Hematopoietic multipotent progenitor cell (in vitro differentiated cells): ENCODE measurements around the gene TBC1D1. TPM values are rescaled to one million over a fixed set of nuclear protein-coding genes. Genes with fewer than 3 reads are reported as not detected.

Experiments used
- DNase-seq, 3 donors: peaks; one replicate each; pipeline ENCODE4 v3.0.0-alpha.2; 2011 to 2015; ENCODE audit warnings: low read depth in 2 of 3, low spot score in 2 of 3
- total RNA-seq: library from RNA; depleted of rRNA; stranded (reverse); fragments of >200 nt; gene quantifications from one replicate; pipeline ENCODE4 v1.2.3, GENCODE V29; 2012

Gene TBC1D1
- total RNA-seq, 1 donor: 75.4 TPM

DNA sequence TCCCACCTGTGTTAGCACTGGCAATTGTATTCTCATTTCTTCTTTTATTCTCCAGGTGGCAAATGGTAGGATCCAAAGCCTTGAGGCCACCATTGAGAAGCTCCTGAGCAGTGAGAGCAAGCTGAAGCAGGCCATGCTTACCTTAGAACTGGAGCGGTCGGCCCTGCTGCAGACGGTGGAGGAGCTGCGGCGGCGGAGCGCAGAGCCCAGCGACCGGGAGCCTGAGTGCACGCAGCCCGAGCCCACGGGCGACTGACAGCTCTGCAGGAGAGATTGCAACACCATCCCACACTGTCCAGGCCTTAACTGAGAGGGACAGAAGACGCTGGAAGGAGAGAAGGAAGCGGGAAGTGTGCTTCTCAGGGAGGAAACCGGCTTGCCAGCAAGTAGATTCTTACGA is 246.2 kb downstream of the TBC1D1 start:
- no peak for DNase-seq

DNA sequence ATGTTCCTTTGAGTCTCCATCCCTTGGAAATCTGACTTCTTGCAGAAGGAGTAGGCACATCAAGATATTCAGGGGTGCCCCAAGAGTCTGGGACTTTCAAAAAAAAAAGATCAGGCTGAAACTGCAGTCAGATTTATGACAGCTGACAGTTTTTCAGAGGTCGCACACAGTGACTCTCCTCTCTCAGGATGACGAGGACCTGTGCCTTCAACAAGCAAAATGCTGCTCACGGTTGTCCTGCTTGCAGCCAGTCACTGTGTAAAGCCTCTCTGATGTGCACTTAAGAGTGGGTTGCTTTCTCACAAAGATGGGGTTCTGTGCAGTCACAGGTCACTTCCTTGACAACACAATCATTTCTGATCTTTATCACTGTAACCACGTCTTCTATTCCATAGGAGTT is 247.5 kb downstream of the TBC1D1 start:
- no peak for DNase-seq

DNA sequence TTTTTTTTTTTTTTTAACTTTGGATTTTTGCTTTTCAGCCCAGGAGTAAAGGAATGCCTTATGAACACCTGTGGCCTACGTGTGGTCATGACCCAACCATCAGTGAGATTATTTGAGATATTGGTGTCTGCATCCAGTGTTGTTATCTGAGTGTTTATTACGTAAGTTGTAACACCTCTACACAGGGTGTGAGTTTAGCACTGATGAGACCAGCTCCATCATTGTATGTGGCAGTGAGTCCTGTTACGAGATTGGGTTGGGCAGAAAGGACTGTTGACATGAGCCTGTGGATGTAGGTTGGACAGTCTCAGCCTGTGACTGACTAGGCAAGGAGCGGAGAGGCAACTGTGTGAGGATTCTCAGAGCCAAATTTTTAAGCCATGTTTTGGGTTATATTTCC is 248.3 kb downstream of the TBC1D1 start:
- DNase-seq: no peak

DNA sequence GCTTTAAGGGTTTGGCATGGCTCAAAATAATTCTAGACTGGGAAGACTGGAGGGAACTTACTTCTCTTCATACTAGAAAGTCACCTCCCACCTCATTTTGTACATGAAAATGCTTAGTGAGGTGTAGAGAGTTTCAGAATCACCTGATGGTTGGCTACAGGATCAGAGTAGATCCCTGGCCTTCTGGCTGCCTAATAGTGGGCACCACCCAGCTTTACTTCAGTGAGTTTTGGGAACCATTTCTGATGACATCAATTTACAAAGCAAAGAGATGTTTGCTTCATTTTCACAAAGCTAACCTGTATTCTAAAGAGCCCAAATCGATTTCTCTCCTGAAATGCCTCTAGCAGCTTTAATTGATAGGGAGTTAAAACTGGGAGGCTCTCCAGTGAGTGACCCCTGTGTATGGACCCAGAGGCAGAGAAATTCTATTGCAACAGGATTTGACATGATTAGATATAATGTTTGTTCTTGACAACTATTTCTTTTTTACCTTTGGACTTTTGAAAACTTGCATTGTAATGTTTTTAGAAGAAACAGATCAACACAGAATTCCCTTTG is 249.8 kb downstream of the TBC1D1 start:
- no peak for DNase-seq

DNA sequence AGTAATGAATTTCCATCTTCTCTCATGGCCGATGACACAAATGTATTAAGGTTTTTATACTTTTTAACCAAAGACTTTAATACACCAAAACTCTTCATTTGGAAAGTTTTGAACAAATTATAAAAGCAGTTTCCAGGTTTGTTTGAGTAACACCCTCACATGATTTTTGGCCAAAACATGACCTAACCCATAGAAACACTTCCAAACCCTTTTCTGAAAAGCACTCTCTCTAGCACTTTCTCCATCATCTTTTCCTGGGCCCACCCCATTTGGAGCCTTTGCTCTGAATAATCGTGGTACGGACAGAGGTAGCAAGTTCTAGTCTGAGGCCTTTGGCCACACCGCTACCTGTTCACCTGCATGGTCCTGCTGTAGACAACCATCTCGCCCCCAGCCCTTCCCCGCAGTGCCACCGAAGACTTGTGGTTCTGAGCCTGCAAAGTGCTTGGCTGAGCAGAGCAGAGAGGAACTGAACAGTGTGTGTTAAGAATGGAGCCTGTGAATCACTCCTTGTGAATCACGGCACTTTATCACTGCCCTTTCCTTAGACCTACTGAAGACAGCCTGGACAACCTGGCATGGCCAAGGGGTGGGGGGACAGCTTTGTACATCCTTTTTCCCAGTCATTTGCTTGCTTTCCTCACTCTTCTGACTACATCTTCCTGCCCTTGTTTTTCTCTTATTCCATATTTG is 251.1 kb downstream of the TBC1D1 start:
- DNase-seq: no peak

DNA sequence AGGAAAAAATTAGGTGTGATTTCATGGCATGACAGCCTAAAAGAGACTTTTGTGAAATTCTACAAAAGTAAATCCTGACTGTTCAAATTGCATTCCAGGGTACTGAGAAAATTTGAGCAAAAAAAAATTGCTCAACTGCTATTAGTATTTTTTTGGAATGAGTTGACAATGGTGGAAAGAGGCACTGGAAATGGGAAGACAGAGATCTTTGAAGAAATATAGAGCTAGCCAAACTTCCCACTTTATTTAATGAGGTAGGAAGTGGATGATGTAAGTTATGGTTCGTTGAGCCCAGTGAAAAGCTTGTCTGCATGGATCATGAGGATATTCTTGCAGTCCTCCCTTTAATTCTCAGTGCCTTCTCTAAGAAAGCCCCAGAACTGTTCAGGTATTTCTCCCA is 253.1 kb downstream of the TBC1D1 start:
- no peak for DNase-seq

DNA sequence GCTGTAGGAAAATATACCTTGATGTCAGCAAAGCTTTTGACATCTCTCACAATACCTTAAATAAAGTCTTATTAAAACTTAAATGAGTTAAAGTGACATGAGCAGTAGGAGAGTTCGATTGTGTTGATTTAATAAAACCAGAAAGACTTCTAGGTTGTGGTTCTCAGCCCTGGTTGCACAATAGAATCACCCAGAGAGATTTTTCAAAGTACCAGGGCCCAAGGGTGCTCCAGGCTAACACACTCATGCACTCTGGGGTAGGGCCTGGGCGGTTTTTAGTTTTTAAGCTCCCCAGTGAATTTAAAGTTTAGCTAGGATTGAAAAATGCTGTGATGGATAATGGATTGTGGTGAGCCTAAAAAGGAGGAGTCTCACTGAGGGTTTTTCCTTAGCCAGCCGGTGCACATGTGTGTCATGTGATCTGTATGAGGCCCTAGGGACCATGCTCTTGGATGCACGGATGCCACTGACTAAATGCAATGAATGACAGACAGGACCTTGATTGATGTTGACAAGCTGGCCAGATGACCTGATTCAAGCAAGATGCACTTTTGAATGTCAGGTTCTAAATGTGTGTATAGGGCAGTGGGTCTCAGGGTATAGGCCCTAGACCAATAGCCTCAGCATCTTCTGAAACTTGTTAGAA is 254.3 kb downstream of the TBC1D1 start:
- DNase-seq: no peak

DNA sequence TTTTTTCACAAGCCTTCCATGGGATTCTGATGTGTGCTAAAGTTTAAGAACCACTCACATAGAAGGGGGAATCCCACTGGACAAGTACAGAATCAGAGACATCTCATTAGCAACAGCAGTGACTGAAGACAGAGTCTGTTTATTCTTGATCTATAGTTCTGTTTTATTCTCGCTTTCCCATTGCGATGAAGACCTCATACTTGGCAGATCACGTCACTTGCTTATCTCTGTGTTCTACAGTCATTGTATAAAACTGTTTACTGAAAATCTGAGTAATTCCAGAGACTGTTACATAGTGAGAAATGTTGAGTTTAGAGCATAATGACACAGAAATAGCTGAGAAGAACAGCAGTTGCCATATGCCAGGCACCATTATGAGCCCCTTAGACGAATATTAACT is 254.9 kb downstream of the TBC1D1 start:
- DNase-seq: no peak

DNA sequence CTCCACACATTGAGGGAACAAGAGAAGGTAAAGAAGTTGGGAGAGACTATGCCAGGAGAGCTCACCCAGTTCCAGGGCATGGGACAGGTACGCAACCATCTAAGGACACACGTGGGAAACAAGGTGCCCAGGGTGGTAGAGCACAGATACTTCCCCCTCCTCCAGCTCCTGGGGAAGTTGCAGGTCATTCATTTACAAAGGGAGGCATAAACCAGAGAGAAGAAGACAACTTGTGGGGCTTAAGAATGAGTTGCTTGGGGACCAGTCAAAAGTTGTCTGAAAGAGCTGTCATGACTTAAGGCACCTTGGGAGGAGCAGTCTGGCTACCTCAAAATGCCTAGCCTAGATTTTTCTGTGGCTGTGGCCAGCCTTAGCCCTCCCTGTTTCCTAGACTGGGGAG is 255.5 kb downstream of the TBC1D1 start:
- no peak for DNase-seq

DNA sequence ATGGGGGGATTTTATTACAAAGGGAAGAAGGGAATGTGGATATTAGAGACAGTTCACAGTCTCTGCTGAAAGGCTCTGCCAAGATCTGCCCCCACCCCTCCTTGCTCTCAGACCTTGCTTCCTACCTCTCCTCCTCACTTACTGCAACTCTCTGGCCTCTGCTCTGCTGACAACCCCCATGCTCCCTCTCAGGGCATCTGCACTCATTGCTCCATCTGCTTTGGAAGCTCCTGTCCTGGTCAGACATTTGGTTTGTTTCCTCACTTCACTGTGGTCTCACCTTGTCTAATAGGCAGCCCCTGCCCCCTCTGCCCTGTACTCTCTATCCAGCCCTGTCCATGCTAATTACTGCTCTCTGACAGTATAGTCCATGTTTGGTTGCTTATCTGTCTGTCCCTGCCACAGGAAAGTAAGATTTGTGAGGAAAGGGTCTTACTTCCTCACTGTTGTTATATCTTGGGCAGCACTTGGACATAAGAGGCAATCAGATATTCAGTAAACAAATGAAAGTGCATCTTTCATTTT is 258.6 kb downstream of the TBC1D1 start:
- DNase-seq: no peak

DNA sequence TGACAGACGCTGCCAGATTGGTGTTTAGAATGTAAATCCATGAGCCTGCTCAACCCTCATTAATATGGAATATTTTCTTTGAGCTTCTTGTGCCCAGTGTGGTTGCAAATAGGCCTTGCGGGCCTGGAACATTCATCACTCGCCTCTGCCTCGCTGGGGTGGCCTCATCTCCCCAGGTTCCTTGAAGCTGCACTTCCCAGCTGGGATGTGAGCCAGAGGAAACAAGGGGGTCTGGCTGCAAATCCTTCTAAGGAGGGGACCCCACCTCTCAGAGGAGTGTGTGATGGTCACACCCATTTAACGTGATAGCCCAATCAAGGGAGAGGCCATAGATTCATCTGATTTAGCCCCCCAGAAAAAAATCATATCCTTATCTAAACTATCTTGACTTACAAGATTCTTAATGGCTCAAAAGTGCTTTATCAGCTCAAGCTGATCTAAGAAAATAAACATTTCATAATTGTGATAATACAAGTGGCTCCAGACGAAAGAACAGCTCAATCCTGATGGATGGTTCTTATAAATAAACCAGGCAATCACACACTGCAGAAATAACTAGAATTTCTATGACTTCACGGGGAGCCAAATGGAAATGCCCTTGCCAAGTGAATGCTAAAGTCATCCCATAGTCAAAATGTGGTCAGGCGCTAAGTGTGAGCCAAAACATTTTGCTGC is 259.2 kb downstream of the TBC1D1 start:
- DNase-seq: no peak

DNA sequence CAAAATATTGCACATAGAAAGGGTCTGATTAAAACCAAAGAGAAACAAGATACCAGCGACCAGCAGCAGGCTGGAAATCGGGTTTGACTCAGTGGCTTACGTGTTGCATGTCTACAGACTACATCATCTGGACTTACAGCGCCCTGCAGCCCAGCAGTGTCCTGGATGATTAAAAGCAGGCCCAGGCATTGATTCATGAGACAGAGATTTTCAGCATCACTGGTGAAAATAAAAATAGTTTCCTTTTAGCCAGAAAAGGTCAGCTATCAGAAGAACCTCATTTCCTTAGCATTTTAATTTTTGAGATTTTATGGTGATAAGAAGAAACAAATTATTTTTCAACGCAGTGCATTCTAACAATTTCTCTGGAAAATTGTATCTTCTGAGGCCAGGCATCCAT is 259.9 kb downstream of the TBC1D1 start:
- DNase-seq: no peak

DNA sequence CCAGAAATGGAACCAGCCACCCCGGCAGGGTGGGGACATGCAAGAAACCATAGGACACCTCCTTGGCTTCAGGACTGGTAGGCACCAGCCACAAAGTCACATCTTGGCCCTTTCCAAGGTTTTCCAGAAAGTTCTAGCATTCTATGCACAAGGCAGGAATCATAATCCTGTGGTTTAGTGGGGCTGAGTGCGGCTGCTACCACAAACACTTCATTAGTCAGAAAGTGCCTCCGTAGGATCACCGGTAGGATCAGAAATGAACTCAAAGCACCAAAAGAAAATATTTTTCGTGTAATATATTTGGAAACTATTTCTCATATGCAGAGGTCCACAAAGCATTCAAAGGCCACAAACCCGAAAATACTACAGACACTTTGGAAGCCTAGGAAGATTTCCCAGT is 261.0 kb downstream of the TBC1D1 start:
- DNase-seq: no peak

DNA sequence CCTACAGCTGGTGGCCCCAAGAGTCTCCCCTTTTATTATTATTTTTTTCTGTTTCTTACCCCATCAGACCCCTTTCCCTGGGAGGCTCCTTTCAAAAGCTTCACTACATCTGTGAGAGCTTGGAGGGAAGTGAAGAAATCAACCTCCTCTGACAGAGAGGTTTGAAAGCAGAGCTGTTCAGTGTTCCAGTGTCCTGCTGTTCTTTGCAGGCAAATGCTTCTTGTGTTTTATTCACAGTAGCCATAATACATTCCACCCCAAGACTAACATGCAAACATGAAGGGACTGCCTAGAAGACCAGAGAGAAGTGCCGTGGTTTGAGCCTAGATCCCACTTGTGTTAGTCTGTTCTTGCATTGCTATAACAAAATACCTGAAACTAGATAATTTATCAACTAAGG is 261.4 kb downstream of the TBC1D1 start:
- no peak for DNase-seq

DNA sequence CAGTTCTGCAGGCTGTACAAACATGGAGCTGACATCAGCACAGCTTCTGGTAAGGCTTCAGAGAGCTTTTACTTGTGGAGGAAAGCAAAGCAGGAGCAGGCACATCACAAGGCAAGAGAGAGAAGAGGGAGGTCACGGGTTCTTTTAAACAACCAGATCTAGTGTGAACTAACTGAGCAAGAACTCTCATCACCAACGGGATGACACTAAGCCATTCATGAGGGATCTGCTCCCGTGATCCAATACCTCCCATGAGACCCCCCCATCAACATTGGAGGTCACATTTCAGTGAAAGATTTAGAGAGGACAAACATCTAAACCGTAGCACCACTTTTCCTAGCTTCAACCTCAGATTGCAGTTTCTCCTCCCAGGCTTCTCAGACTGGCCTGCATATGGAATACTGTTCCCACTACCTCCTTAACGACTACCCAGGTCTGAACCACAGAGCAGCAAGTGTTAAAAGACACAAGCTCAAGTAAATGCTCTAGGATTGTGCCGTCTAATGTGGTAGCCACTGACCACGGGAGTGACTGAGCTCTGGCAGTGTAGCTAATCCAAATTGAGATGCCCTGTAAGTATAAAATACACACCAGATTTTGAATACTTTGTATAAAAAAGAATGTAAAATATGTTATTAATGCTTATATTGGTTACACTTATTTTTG is 262.0 kb downstream of the TBC1D1 start:
- DNase-seq: no peak

DNA sequence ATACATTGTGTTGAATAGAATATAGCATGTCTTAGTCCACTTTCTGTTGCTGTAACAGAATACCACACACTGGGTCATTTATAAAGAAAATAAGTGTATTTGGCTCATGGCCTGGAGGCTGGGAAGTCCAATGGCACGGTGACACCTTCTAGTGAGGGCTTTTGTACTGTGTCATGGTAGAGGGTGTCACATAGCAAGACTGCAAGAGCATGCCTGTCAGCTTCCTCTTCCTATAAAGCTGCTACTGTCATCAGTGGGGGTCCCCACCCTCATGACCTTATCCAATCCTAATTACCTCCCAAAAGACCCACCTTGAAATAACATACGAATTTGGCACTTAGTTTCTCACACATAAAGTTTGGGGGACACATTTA is 262.5 kb downstream of the TBC1D1 start:
- peak in 1 of 3 donors; percentile 26 for DNase-seq

DNA sequence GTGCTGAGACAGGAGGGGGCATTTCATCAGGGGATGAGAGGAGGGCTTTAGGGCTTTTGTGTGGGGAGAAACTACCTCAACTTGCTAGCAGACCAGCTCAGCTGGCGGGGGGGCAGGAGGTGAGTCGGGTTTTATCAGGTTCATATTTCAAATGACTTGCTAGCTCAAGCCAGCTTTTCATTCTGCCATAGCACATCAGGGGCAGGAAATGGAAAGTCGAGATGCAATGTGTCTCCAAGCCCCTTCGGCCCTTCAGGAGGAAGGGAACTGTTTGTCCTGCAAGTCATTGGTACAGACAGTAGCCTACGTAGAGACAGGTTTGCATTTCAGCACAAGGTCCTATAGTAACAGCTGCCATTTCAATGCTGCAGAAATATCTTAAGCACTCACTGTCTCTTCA is 263.4 kb downstream of the TBC1D1 start:
- DNase-seq: no peak

DNA sequence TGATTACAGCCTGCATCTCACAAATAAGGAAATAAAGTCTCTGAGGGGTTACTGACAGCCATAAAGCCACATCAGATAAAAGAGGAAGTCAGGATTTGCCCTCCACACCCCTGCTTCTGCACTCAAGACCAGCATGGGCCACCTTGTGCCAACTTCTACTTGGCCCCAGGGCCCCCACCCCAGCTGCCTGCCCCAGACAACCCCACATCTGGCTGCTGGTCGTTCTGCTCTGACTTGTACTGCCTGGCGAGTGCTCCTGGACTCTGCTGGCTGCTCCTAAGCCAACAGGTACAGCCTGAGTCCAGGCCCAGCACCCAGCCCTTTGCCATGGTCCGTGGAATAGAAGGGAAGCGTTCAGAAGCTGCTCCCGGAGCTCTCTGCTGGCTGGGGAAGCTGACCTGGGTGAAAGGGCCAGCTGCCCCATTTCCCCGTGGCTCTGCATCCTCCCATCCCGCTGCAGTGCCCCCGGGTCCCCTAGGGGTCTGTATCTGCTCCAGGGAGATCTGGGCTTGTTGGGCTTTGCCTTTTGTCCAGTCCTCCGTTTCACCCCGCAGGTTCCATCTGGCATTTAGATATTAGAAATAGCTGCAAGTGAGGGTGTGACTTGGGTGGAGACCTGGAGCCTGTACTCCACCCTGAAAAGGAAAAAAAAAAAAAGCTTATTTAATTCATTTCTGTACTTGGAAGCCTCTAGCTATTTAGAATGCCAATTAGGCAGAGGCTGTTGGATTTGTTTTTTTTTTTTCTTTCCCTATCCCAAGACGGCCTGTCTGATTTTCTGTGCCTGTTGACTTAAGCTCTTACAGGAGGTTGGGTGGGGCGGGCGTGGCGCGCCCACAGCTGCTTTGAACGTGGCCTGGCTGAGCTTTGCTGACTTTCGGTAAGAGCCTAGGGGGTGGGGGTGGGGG is 264.1 kb downstream of the TBC1D1 start:
- DNase-seq: peak in 1 of 3 donors; percentile 88

DNA sequence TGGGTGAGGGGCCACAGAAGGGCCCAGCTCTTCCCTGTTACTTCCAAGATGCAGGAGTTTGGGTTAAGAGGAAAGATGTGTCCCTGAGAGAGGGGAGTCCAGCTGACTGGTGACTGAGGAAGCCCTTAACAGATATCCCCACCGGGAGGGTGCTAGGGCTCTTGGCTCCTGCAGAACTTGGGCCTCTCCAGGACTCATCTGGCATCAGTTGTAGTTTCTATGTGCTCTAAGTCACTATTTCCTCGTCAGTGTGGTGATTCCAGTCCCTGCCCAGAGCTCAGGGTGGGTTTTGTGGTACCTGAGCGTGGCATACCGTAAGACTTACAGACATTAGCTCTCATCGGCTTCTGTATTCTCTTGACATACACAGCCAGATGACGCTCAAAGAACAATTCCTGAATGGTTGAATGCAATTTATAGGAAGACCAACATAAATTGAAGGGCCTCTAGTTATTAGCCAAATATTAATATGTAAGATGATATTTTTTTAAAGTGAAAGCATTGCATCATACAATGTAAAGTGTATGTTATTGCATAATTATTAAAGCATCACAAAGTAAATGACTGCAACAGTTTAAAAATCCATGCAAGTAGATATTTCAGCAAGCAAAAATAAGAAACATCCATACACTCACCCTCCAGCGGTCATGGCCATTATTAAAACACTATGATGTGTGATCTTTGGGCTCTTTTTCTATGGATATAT is 264.9 kb downstream of the TBC1D1 start:
- DNase-seq: no peak
